A673 (cell line): Measurements from ENCODE around the gene IGSF10. TPM values are rescaled to one million over a fixed set of nuclear protein-coding genes. Genes with fewer than 3 reads are reported as not detected.
A peak's percentile ranks its signal among the peaks of the same experiment; 100 is the strongest.

ENCODE experiments used
- BruUV-seq: library from RNA; stranded (reverse); fragments of 400-500 nt; replicated peaks from 2 replicates; lab custom pipeline; 2021; lab: Mats Ljungman, UMichigan
- CTCF ChIA-PET: fragments of 300-600 bp; sonication (Branson Sonifier 250); formaldehyde crosslinking; loops from one replicate; lab custom pipeline; 2022; ENCODE audit warnings: antibody characterized with exemption; lab: Charles Lee
- POLR2A ChIA-PET: fragments of 300-600 bp; sonication (Branson Sonifier 250); formaldehyde crosslinking; loops from one replicate; lab custom pipeline; 2022; ENCODE audit warnings: antibody characterized with exemption; ENCODE audit not compliant: low non-redundant PET; lab: Charles Lee
- DNase-seq: peaks from one replicate; pipeline ENCODE4 v3.0.0-alpha.2; 2015; ENCODE audit warnings: low spot score
- H3K27ac ChIP-seq: fragments of 200-600 bp; sonication (generic); 2 replicates; pipeline ENCODE4 v1.5.1; 2016; ENCODE audit warnings: mixed run types, low read depth, mild to moderate bottlenecking, mixed read lengths, antibody characterized with exemption, low read length; ENCODE audit not compliant: poor library complexity, severe bottlenecking
- H3K27me3 ChIP-seq: fragments of 200-600 bp; sonication (generic); replicated peaks from 2 replicates; pipeline ENCODE4 v1.6.1; 2017; ENCODE audit warnings: mixed run types, low read depth, mild to moderate bottlenecking, mixed read lengths, antibody characterized with exemption, low read length; ENCODE audit not compliant: insufficient read depth, poor library complexity
- H3K36me3 ChIP-seq: fragments of 200-600 bp; sonication (generic); 2 replicates; pipeline ENCODE4 v1.6.1; 2016; ENCODE audit warnings: mixed run types, mild to moderate bottlenecking, mixed read lengths, antibody characterized with exemption, low read length; ENCODE audit not compliant: insufficient read depth, poor library complexity, severe bottlenecking
- H3K4me1 ChIP-seq: fragments of 200-600 bp; sonication (generic); 2 replicates; pipeline ENCODE4 v1.6.1; 2017; ENCODE audit warnings: mixed run types, mild to moderate bottlenecking, mixed read lengths, antibody characterized with exemption, low read length; ENCODE audit not compliant: insufficient read depth, poor library complexity, severe bottlenecking
- H3K4me3 ChIP-seq: fragments of 200-600 bp; sonication (generic); 2 replicates; pipeline ENCODE4 v1.5.1; 2016; ENCODE audit warnings: low read depth, mixed run types, mild to moderate bottlenecking, mixed read lengths, low read length; ENCODE audit not compliant: poor library complexity, severe bottlenecking
- H3K9me3 ChIP-seq: fragments of 200-600 bp; sonication (generic); 2 replicates; pipeline ENCODE4 v1.6.1; 2016; ENCODE audit warnings: mixed run types, low read depth, mild to moderate bottlenecking, mixed read lengths, antibody characterized with exemption, low read length; ENCODE audit not compliant: poor library complexity, severe bottlenecking
- EZH2 ChIP-seq: fragments of 200-600 bp; sonication (generic); IDR thresholded peaks from 2 replicates; pipeline ENCODE4 v1.6.1; 2017; ENCODE audit warnings: borderline replicate concordance, low read depth, mild to moderate bottlenecking, mixed read lengths, antibody characterized with exemption, low read length; ENCODE audit not compliant: poor library complexity, severe bottlenecking
- intact Hi-C: fragments of 100-400 bp; cut with micrococcal nuclease; formaldehyde crosslinking; loops from one replicate; pipeline ENCODE4 v1.10.0; 2022; ENCODE audit not compliant: unreplicated experiment
- total RNA-seq: library from RNA; stranded (reverse); gene quantifications from 2 replicates; pipeline ENCODE4 v1.2.3, GENCODE V29; 2021
- TF ChIP-seq, protein P1 (sequence below): fragments of 300-800, 200-600 bp; sonication (generic); conservative IDR thresholded peaks from 2 replicates; pipeline ENCODE4 v1.5.1; 2017; ENCODE audit warnings: low read depth, mild to moderate bottlenecking, antibody characterized with exemption, low read length, moderate library complexity, mixed read lengths

The IGSF10 gene
- total RNA-seq, 1 experiment from 2014 or later = 10.5 TPM

DNA sequence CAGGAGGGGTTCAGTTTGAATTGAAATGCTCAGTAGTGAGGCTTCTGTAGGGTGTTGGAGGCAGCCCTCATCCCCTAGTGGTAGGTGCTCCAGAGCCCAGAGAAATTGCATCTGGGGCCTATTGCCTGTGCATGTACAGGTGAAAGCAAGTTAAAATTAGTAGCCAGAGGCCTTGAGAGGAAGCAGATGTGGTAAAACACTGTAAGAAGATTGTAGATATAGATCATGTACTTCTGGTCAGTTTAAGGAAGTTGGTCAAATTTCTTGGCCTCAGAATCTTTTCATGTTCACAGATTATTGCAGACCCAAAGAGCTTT is 34.6 kb downstream of the IGSF10 start:
- Histone ChIP-seq H3K27ac (peak overlapping the region; percentile 35), H3K4me3 (no peak overlapping the region), H3K36me3 (no peaks in the 10 kb centered on the region), H3K27me3 (no peaks in the 10 kb centered on the region), H3K4me1 (peaks cover 20% of the 10 kb centered on the region), H3K9me3 (no peaks in the 10 kb centered on the region)
- TF ChIP-seq, protein P1, sequence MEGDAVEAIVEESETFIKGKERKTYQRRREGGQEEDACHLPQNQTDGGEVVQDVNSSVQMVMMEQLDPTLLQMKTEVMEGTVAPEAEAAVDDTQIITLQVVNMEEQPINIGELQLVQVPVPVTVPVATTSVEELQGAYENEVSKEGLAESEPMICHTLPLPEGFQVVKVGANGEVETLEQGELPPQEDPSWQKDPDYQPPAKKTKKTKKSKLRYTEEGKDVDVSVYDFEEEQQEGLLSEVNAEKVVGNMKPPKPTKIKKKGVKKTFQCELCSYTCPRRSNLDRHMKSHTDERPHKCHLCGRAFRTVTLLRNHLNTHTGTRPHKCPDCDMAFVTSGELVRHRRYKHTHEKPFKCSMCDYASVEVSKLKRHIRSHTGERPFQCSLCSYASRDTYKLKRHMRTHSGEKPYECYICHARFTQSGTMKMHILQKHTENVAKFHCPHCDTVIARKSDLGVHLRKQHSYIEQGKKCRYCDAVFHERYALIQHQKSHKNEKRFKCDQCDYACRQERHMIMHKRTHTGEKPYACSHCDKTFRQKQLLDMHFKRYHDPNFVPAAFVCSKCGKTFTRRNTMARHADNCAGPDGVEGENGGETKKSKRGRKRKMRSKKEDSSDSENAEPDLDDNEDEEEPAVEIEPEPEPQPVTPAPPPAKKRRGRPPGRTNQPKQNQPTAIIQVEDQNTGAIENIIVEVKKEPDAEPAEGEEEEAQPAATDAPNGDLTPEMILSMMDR = peak; percentile 47; the same call in 1 of the 2 replicates
- no peak for TF ChIP-seq EZH2
- DNase-seq = no peak
- BruUV-seq = no TSS peak
- CTCF ChIA-PET = interaction anchor here (0.6 to 1.0 kb wide), 4 partner anchors 13 to 499 kb away, joined by 3 to 8 read pairs (median 4); no protein-coding TSS in a partner anchor
- intact Hi-C loops = loop anchor here (1.0 to 10.0 kb wide), 3 partner anchors 201 to 491 kb away; no protein-coding TSS in a partner anchor
- POLR2A ChIA-PET = no interaction called here

- POLR2A ChIA-PET = interaction anchor here (0.6 kb wide), 1 partner anchor 872 kb away, joined by 3 read pairs; no protein-coding TSS in a partner anchor
- BruUV-seq = no TSS peak
- intact Hi-C loops = loop anchor here (1.0 to 10.0 kb wide), 3 partner anchors 201 to 492 kb away; no protein-coding TSS in a partner anchor
Observed at GRCh38 chr3:151425627-151426340, 35.1 kb downstream of the IGSF10 start.

DNA sequence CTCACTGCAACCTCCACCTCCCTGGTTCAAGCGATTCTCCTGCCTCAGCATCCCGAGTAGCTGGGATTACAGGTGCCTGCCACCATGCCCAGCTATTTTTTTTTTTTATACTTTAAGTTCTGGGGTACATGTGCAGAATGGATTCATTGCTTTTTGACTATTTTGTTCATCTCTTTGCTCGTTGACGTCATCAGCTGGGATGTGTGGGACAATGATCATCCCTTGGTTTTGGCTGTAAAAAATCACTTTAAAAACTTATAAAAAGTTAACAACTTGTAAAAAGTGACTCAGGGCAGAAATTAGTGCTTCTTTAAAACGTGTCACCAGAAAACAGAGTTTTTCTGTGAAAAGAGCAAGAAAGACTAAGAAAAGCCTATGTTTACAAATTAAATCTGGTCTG is 37.8 kb downstream of the IGSF10 start:
- Histone ChIP-seq H3K27me3 (no peaks in the 10 kb centered on the region), H3K4me3 (no peak overlapping the region), H3K4me1 (peaks cover 20% of the 10 kb centered on the region), H3K27ac (no peak overlapping the region), H3K36me3 (no peaks in the 10 kb centered on the region), H3K9me3 (no peaks in the 10 kb centered on the region)
- no peak for DNase-seq
- POLR2A ChIA-PET = no interaction called here
- no TSS peak for BruUV-seq
- CTCF ChIA-PET = no interaction called here
- TF ChIP-seq, protein P1 = no peak
- TF ChIP-seq EZH2 = no peak
- intact Hi-C loops = loop anchor here (10.0 kb wide), 1 partner anchor 198 kb away; no protein-coding TSS in a partner anchor

More at GRCh38 chr3:151425627-151426340, 35.1 kb downstream of the IGSF10 start:
- Histone ChIP-seq H3K36me3 (no peaks in the 10 kb centered on the region), H3K4me3 (no peak overlapping the region), H3K27ac (peak overlapping the region; percentile 35), H3K9me3 (no peaks in the 10 kb centered on the region), H3K4me1 (peaks cover 20% of the 10 kb centered on the region), H3K27me3 (no peaks in the 10 kb centered on the region)
- no peak for TF ChIP-seq EZH2
- TF ChIP-seq, protein P1 = peak; percentile 80
- peak; percentile 90 for DNase-seq
- CTCF ChIA-PET = interaction anchor here (0.6 to 1.4 kb wide), 5 partner anchors 14 to 499 kb away, joined by 3 to 8 read pairs (median 3); no protein-coding TSS in a partner anchor
